HEK293 (cell line): ENCODE data around the gene ZNF609.

Experiments used
- CTCF ChIA-PET: fragments of 350-600 bp; formaldehyde crosslinking; extraction: SDS; loops from one replicate; lab custom pipeline; 2021; ENCODE audit warnings: antibody characterized with exemption; lab: Yijun Ruan, JAX
- POLR2A ChIA-PET: fragments of 300-600 bp; formaldehyde crosslinking; extraction: SDS; loops from one replicate; lab custom pipeline; 2020; ENCODE audit warnings: antibody characterized with exemption, inconsistent platforms; lab: Yijun Ruan, JAX
- H3K27ac ChIP-seq: fragments of 200-500 bp; sonication (Bioruptor generic); 2 replicates; pipeline ENCODE4 v1.5.1; 2014; ENCODE audit warnings: low read depth, low read length, control low read depth, inconsistent platforms; ENCODE audit errors: extremely low read depth
- H3K36me3 ChIP-seq, 2 experiments: fragments of 200-500 bp in 1 of 2; sonication (Bioruptor generic) in 1 of 2; 1 replicate in 1 of 2; 2 replicates in 1 of 2; pipeline ENCODE4 v1.5.1; 2014 to 2017; ENCODE audit warnings: inconsistent platforms in 2 of 2, low read length in 2 of 2; ENCODE audit not compliant: control insufficient read depth in 2 of 2, insufficient read depth in 1 of 2
- H3K4me1 ChIP-seq: fragments of 200-500 bp; sonication (Bioruptor generic); 2 replicates; pipeline ENCODE4 v1.5.1; 2014; ENCODE audit warnings: mild to moderate bottlenecking, low read length, inconsistent platforms; ENCODE audit not compliant: control insufficient read depth, insufficient read depth
- H3K4me3 ChIP-seq: 2 replicates; pipeline ENCODE4 v1.5.1; 2011; ENCODE audit warnings: low read depth, mild to moderate bottlenecking, control low read depth, low read length, moderate library complexity
- H3K9me3 ChIP-seq: fragments of 200-500 bp; sonication (Bioruptor generic); 2 replicates; pipeline ENCODE4 v1.5.1; 2014; ENCODE audit warnings: low read depth, low read length, inconsistent platforms; ENCODE audit not compliant: control insufficient read depth, insufficient read depth
- HOXA7 ChIP-seq: sonication (generic); formaldehyde crosslinking; IDR thresholded peaks from 2 replicates; pipeline ENCODE4 v1.8.1; 2022; ENCODE audit warnings: missing genetic modification reagents, borderline replicate concordance
- INSM2 ChIP-seq: fragments of 450-650 bp; formaldehyde crosslinking; IDR thresholded peaks from 2 replicates; pipeline ENCODE4 v1.5.1; 2016; ENCODE audit warnings: missing biosample characterization, missing genetic modification characterization
- PRDM1 ChIP-seq: fragments of 450-650 bp; formaldehyde crosslinking; IDR thresholded peaks from 2 replicates; pipeline ENCODE4; 2016; ENCODE audit warnings: missing biosample characterization, missing genetic modification characterization
- SALL2 ChIP-seq: fragments of 450-650 bp; formaldehyde crosslinking; IDR thresholded peaks from 2 replicates; pipeline ENCODE4 v1.5.0; 2017; ENCODE audit warnings: missing biosample characterization, mild to moderate bottlenecking, missing genetic modification characterization, borderline replicate concordance
- SP3 ChIP-seq: fragments of 450-650 bp; formaldehyde crosslinking; IDR thresholded peaks from 2 replicates; pipeline ENCODE4 v1.5.1; 2016; ENCODE audit warnings: missing biosample characterization, missing genetic modification characterization
- TCF7L2 ChIP-seq: IDR thresholded peaks from 2 replicates; pipeline ENCODE4 v1.6.1; 2011; ENCODE audit warnings: low read depth, mild to moderate bottlenecking, inconsistent platforms, low read length, moderate library complexity, borderline replicate concordance
- WT1 ChIP-seq: fragments of 450-650 bp; formaldehyde crosslinking; IDR thresholded peaks from 2 replicates; pipeline ENCODE4 v1.5.1; 2016; ENCODE audit warnings: missing biosample characterization, missing genetic modification characterization
- ZBTB11 ChIP-seq: fragments of 450-650 bp; formaldehyde crosslinking; conservative IDR thresholded peaks from 2 replicates; pipeline ENCODE4 v1.5.1; 2016; ENCODE audit warnings: low read depth, missing biosample characterization, missing genetic modification characterization
- ZFP69B ChIP-seq: fragments of 450-650 bp; formaldehyde crosslinking; IDR thresholded peaks from 2 replicates; pipeline ENCODE4 v1.5.1; 2016; ENCODE audit warnings: missing biosample characterization, missing genetic modification characterization
- ZNF169 ChIP-seq: fragments of 450-650 bp; formaldehyde crosslinking; IDR thresholded peaks from 2 replicates; pipeline ENCODE4 v1.5.1; 2016; ENCODE audit warnings: missing biosample characterization, missing genetic modification characterization
- ZNF18 ChIP-seq: fragments of 450-650 bp; formaldehyde crosslinking; IDR thresholded peaks from 2 replicates; pipeline ENCODE4 v1.5.1; 2016; ENCODE audit warnings: missing biosample characterization, missing genetic modification characterization
- ZNF19 ChIP-seq: fragments of 450-650 bp; formaldehyde crosslinking; IDR thresholded peaks from 2 replicates; pipeline ENCODE4; 2016; ENCODE audit warnings: missing biosample characterization, missing genetic modification characterization, low read depth
- ZNF354C ChIP-seq: fragments of 450-650 bp; formaldehyde crosslinking; IDR thresholded peaks from 2 replicates; pipeline ENCODE4 v1.5.1; 2016; ENCODE audit warnings: missing biosample characterization, missing genetic modification characterization, low read depth, borderline replicate concordance
- ZNF510 ChIP-seq: fragments of 450-650 bp; formaldehyde crosslinking; IDR thresholded peaks from 2 replicates; pipeline ENCODE4 v1.5.1; 2018; ENCODE audit warnings: mild to moderate bottlenecking, missing genetic modification characterization, missing biosample characterization; ENCODE audit not compliant: insufficient replicate concordance
- ZNF514 ChIP-seq: fragments of 450-650 bp; formaldehyde crosslinking; IDR thresholded peaks from 2 replicates; pipeline ENCODE4 v1.5.1; 2016; ENCODE audit warnings: missing biosample characterization, missing genetic modification characterization
- ZNF558 ChIP-seq: fragments of 450-650 bp; formaldehyde crosslinking; IDR thresholded peaks from 2 replicates; pipeline ENCODE4 v1.5.1; 2016; ENCODE audit warnings: missing biosample characterization, missing genetic modification characterization
- ZNF623 ChIP-seq: fragments of 450-650 bp; formaldehyde crosslinking; IDR thresholded peaks from 2 replicates; pipeline ENCODE4 v1.5.1; 2016; ENCODE audit warnings: missing biosample characterization, missing genetic modification characterization
- ZNF626 ChIP-seq: fragments of 450-650 bp; sonication (Bioruptor Pico); formaldehyde crosslinking; IDR thresholded peaks from 2 replicates; pipeline ENCODE4 v1.5.1; 2018; ENCODE audit warnings: missing biosample characterization, missing genetic modification characterization, inconsistent platforms
- TF ChIP-seq, protein P1 (sequence below): fragments of 450-650 bp; formaldehyde crosslinking; IDR thresholded peaks from 2 replicates; pipeline ENCODE4 v1.5.1; 2016; ENCODE audit warnings: missing biosample characterization, missing genetic modification characterization
- TF ChIP-seq, protein P2 (sequence below): fragments of 450-650 bp; formaldehyde crosslinking; IDR thresholded peaks from 2 replicates; pipeline ENCODE4 v1.5.1; 2016; ENCODE audit warnings: missing biosample characterization, missing genetic modification characterization

Gene ZNF609

DNA sequence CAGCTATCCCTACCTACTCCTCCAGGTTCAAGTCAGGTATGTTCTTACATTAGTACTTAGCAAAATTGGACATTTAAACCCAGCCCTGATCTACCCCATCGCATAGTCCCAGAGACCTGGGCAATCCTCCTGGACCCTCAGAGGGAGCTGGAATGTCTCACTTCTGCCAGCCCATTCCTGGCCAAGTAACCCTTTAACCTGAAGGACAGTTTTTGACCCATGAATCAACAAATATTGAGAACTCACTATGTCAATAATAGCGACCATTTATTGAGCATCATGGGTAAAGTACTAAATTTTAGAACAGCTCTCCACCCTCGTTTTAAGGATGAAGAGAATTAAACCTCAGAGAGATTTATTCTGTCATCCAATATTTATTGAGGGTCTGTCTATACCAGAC is 244.6 kb downstream of the ZNF609 start:
- no peak for TF ChIP-seq WT1 (tag by site-specific recombination)
- TF ChIP-seq PRDM1, result no peak
- TF ChIP-seq INSM2, result no peak
- no peak for TF ChIP-seq ZNF354C (tag by site-specific recombination)
- TF ChIP-seq ZNF626, result no peak
- TF ChIP-seq TCF7L2, result no peak
- TF ChIP-seq SP3 (tag by site-specific recombination), result no peak
- TF ChIP-seq SALL2 (tag by site-specific recombination), result no peak
- no peak for TF ChIP-seq ZBTB11 (tag by site-specific recombination)
- TF ChIP-seq, protein P1, sequence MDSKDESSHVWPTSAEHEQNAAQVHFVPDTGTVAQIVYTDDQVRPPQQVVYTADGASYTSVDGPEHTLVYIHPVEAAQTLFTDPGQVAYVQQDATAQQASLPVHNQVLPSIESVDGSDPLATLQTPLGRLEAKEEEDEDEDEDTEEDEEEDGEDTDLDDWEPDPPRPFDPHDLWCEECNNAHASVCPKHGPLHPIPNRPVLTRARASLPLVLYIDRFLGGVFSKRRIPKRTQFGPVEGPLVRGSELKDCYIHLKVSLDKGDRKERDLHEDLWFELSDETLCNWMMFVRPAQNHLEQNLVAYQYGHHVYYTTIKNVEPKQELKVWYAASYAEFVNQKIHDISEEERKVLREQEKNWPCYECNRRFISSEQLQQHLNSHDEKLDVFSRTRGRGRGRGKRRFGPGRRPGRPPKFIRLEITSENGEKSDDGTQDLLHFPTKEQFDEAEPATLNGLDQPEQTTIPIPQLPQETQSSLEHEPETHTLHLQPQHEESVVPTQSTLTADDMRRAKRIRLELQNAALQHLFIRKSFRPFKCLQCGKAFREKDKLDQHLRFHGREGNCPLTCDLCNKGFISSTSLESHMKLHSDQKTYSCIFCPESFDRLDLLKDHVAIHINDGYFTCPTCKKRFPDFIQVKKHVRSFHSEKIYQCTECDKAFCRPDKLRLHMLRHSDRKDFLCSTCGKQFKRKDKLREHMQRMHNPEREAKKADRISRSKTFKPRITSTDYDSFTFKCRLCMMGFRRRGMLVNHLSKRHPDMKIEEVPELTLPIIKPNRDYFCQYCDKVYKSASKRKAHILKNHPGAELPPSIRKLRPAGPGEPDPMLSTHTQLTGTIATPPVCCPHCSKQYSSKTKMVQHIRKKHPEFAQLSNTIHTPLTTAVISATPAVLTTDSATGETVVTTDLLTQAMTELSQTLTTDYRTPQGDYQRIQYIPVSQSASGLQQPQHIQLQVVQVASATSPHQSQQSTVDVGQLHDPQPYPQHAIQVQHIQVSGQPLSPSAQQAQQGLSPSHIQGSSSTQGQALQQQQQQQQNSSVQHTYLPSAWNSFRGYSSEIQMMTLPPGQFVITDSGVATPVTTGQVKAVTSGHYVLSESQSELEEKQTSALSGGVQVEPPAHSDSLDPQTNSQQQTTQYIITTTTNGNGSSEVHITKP, result no peak
- no peak for TF ChIP-seq ZNF623 (tag by site-specific recombination)
- peaks cover 0 to 7% of the 10 kb centered on the region in 2 experiments; a peak in 1 of 3 replicates for H3K36me3 ChIP-seq
- H3K9me3 ChIP-seq, result no peaks in the 10 kb centered on the region
- ChIA-PET POLR2A (no interaction called here), CTCF (interaction anchor here (1.0 to 2.3 kb wide), 2 partner anchors 21 to 23 kb away, joined by 4 to 8 read pairs; no protein-coding TSS in a partner anchor)
- no peak overlapping the region for H3K4me3 ChIP-seq
- no peak overlapping the region for H3K27ac ChIP-seq
- H3K4me1 ChIP-seq, result peaks cover 13% of the 10 kb centered on the region

GRCh38 chr15:64706011-64706911 is 245.9 kb downstream of the ZNF609 start:
- Histone ChIP-seq H3K36me3 (no peaks in the 10 kb centered on the region), H3K4me1 (peaks cover 5% of the 10 kb centered on the region; the same call in 1 of the 2 replicates), H3K4me3 (no peak overlapping the region), H3K27ac (no peak overlapping the region), H3K9me3 (no peaks in the 10 kb centered on the region)
- ChIA-PET CTCF (interaction anchor here (2.3 kb wide), 1 partner anchor 22 kb away, joined by 8 read pairs; no protein-coding TSS in a partner anchor), POLR2A (no interaction called here)
- no peak for TF ChIP-seq ZNF169 (tag by site-specific recombination)
- no peak for TF ChIP-seq ZNF18
- TF ChIP-seq ZFP69B (tag by site-specific recombination), result no peak
- TF ChIP-seq ZNF514 (tag by site-specific recombination), result no peak
- no peak for TF ChIP-seq ZNF19
- no peak for TF ChIP-seq PRDM1
- TF ChIP-seq ZNF558 (tag by site-specific recombination), result no peak
- TF ChIP-seq HOXA7, result no peak
- TF ChIP-seq, protein P2, sequence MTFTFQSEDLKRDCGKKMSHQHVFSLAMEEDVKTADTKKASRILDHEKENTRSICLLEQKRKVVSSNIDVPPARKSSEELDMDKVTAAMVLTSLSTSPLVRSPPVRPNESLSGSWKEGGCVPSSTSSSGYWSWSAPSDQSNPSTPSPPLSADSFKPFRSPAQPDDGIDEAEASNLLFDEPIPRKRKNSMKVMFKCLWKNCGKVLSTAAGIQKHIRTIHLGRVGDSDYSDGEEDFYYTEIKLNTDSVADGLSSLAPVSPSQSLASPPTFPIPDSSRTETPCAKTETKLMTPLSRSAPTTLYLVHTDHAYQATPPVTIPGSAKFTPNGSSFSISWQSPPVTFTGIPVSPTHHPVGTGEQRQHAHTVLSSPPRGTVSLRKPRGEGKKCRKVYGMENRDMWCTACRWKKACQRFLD (tag by site-specific recombination), result no peak
- TF ChIP-seq ZNF510 (tag by site-specific recombination), result no peak
